IMR-90 (cell line): ENCODE data around the gene ASB3. TPM values are rescaled to one million over a fixed set of nuclear protein-coding genes. Genes with fewer than 3 reads are reported as not detected.

Experiments
- ATAC-seq: fragments of 200-7000 bp; cut with Tn5 transposase; 2 replicates; pipeline ENCODE4 v1.9.1; 2020; ENCODE audit warnings: low read depth, mild to moderate bottlenecking, moderate library complexity
- BruUV-seq: library from RNA; stranded (reverse); fragments of 400-500 nt; replicated peaks from 2 replicates; lab custom pipeline; 2021; lab: Mats Ljungman, UMichigan
- CTCF ChIA-PET: fragments of 300-600 bp; formaldehyde crosslinking; extraction: SDS; loops from one replicate; lab custom pipeline; 2021; ENCODE audit warnings: antibody characterized with exemption; lab: Yijun Ruan, JAX
- POLR2A ChIA-PET: fragments of 300-600 bp; sonication (Branson Sonifier 250); formaldehyde crosslinking; loops from one replicate; lab custom pipeline; 2022; ENCODE audit warnings: antibody characterized with exemption; ENCODE audit not compliant: unreplicated experiment; lab: Charles Lee
- DNase-seq: peaks from one replicate; pipeline ENCODE4 v3.0.0; 2013
- H2AFZ ChIP-seq: replicated peaks from 2 replicates; pipeline ENCODE3; 2013; ENCODE audit warnings: low read length, mild to moderate bottlenecking; ENCODE audit not compliant: poor library complexity
- H2AK5ac ChIP-seq: 2 replicates; pipeline ENCODE4 v1.6.1; 2013; ENCODE audit warnings: low read depth, low read length, inconsistent platforms
- H2AK9ac ChIP-seq: replicated peaks from 2 replicates; pipeline ENCODE3; 2013; ENCODE audit warnings: mild to moderate bottlenecking, low read depth, low read length, moderate library complexity; ENCODE audit not compliant: poor library complexity
- H2BK120ac ChIP-seq: 2 replicates; pipeline ENCODE4 v1.6.1; 2013; ENCODE audit warnings: low read depth, low read length, inconsistent platforms
- H2BK15ac ChIP-seq: 3 replicates; pipeline ENCODE4 v1.6.1; 2013; ENCODE audit warnings: low read depth, low read length, inconsistent platforms
- H2BK20ac ChIP-seq: 2 replicates; pipeline ENCODE4 v1.6.1; 2013; ENCODE audit warnings: low read depth, mild to moderate bottlenecking, inconsistent platforms, low read length, moderate library complexity
- H2BK5ac ChIP-seq: 2 replicates; pipeline ENCODE4 v1.6.1; 2013; ENCODE audit warnings: mild to moderate bottlenecking, low read depth, low read length, inconsistent platforms; ENCODE audit not compliant: poor library complexity, severe bottlenecking
- H3K14ac ChIP-seq: replicated peaks from 2 replicates; pipeline ENCODE4 v1.6.1; 2013; ENCODE audit warnings: low read depth, low read length, inconsistent platforms
- H3K18ac ChIP-seq: 2 replicates; pipeline ENCODE4 v1.6.1; 2013; ENCODE audit warnings: low read depth, low read length, control low read depth
- H3K23ac ChIP-seq: 2 replicates; pipeline ENCODE4 v1.6.1; 2013; ENCODE audit warnings: low read depth, low read length, inconsistent platforms
- H3K27ac ChIP-seq: 2 replicates; pipeline ENCODE4 v1.5.1; 2013; ENCODE audit warnings: mild to moderate bottlenecking, control low read depth, low read length; ENCODE audit not compliant: insufficient read depth
- H3K27me3 ChIP-seq: 2 replicates; pipeline ENCODE4 v1.6.1; 2013; ENCODE audit warnings: low read length; ENCODE audit not compliant: control insufficient read depth, insufficient read depth
- H3K36me3 ChIP-seq: 2 replicates; pipeline ENCODE4 v1.6.1; 2013; ENCODE audit warnings: low read length, mixed read lengths; ENCODE audit not compliant: control insufficient read depth, insufficient read depth
- H3K4ac ChIP-seq: 2 replicates; pipeline ENCODE4 v1.6.1; 2013; ENCODE audit warnings: low read depth, low read length, inconsistent platforms
- H3K4me1 ChIP-seq: 2 replicates; pipeline ENCODE4 v1.6.1; 2013; ENCODE audit warnings: low read length, mixed read lengths; ENCODE audit not compliant: control insufficient read depth, insufficient read depth
- H3K4me2 ChIP-seq: 2 replicates; pipeline ENCODE4 v1.6.1; 2013; ENCODE audit warnings: low read depth, mild to moderate bottlenecking, control low read depth, low read length, moderate library complexity
- H3K4me3 ChIP-seq: 2 replicates; pipeline ENCODE4 v1.5.1; 2013; ENCODE audit warnings: low read depth, mild to moderate bottlenecking, control low read depth, low read length, moderate library complexity; ENCODE audit not compliant: insufficient read depth
- H3K56ac ChIP-seq: 2 replicates; pipeline ENCODE4 v1.6.1; 2013; ENCODE audit warnings: low read length, inconsistent platforms; ENCODE audit not compliant: insufficient read depth; ENCODE audit errors: extremely low read depth
- H3K79me1 ChIP-seq, 2 experiments: 2 replicates each; pipeline ENCODE4 v1.6.1; 2013; ENCODE audit warnings: low read length in 2 of 2, inconsistent platforms in 1 of 2, low read depth in 1 of 2
- H3K9ac ChIP-seq: 2 replicates; pipeline ENCODE4 v1.6.1; 2013; ENCODE audit warnings: low read depth, low read length, control low read depth
- H3K9me1 ChIP-seq: 2 replicates; pipeline ENCODE4 v1.6.1; 2013; ENCODE audit warnings: low read length, inconsistent platforms; ENCODE audit not compliant: insufficient read depth
- H3K9me3 ChIP-seq: 2 replicates; pipeline ENCODE4 v1.6.1; 2013; ENCODE audit warnings: low read length; ENCODE audit not compliant: control insufficient read depth, insufficient read depth
- H4K20me1 ChIP-seq: 2 replicates; pipeline ENCODE4 v1.6.1; 2013; ENCODE audit warnings: low read length, inconsistent platforms; ENCODE audit not compliant: insufficient read depth
- H4K5ac ChIP-seq: 2 replicates; pipeline ENCODE4 v1.6.1; 2013; ENCODE audit warnings: mild to moderate bottlenecking, low read depth, low read length, control low read depth
- H4K8ac ChIP-seq, 2 experiments: 2 replicates each; pipeline ENCODE4 v1.6.1; 2013; ENCODE audit warnings: low read depth in 2 of 2, low read length in 2 of 2, control low read depth in 1 of 2, inconsistent platforms in 1 of 2
- H4K91ac ChIP-seq: 2 replicates; pipeline ENCODE4 v1.6.1; 2013; ENCODE audit warnings: low read depth, low read length, inconsistent platforms; ENCODE audit not compliant: insufficient read depth
- BHLHE40 ChIP-seq: fragments of 150-350 bp; IDR thresholded peaks from 2 replicates; pipeline ENCODE4 v1.6.1; 2016; ENCODE audit warnings: mild to moderate bottlenecking, low read depth, low read length
- CEBPB ChIP-seq: IDR thresholded peaks from 2 replicates; pipeline ENCODE4 v1.6.1; 2012; ENCODE audit warnings: low read depth, low read length, improper control_type of control experiment
- CHD1 ChIP-seq: IDR thresholded peaks from 2 replicates; pipeline ENCODE4 v1.6.1; 2012; ENCODE audit warnings: low read depth, low read length, improper control_type of control experiment
- ELK1 ChIP-seq: fragments of 150-350 bp; IDR thresholded peaks from 2 replicates; pipeline ENCODE4 v1.6.1; 2016; ENCODE audit warnings: low read depth, mild to moderate bottlenecking, low read length, moderate library complexity, borderline replicate concordance
- FOS ChIP-seq: fragments of 150-350 bp; IDR thresholded peaks from 2 replicates; pipeline ENCODE4 v1.6.1; 2016; ENCODE audit warnings: low read depth, low read length
- MAFK ChIP-seq: IDR thresholded peaks from 2 replicates; pipeline ENCODE4 v1.6.1; 2012; ENCODE audit warnings: low read depth, low read length, improper control_type of control experiment
- MAZ ChIP-seq: IDR thresholded peaks from 2 replicates; pipeline ENCODE4 v1.6.1; 2012; ENCODE audit warnings: low read depth, mild to moderate bottlenecking, low read length, improper control_type of control experiment, moderate library complexity, borderline replicate concordance
- MXI1 ChIP-seq: IDR thresholded peaks from 2 replicates; pipeline ENCODE4 v1.6.1; 2012; ENCODE audit warnings: low read depth, mild to moderate bottlenecking, low read length, moderate library complexity, borderline replicate concordance
- NFE2L2 ChIP-seq: fragments of 150-350 bp; IDR thresholded peaks from 2 replicates; pipeline ENCODE4 v1.6.1; 2016; ENCODE audit warnings: low read depth, mild to moderate bottlenecking, low read length
- POLR2A ChIP-seq: IDR thresholded peaks from 2 replicates; pipeline ENCODE4 v1.6.1; 2012; ENCODE audit warnings: mild to moderate bottlenecking, low read depth, low read length
- RAD21 ChIP-seq: IDR thresholded peaks from 2 replicates; pipeline ENCODE4 v1.6.1; 2012; ENCODE audit warnings: low read length, improper control_type of control experiment
- RCOR1 ChIP-seq: IDR thresholded peaks from 2 replicates; pipeline ENCODE4 v1.6.1; 2012; ENCODE audit warnings: mild to moderate bottlenecking, low read length, improper control_type of control experiment; ENCODE audit not compliant: insufficient replicate concordance
- RFX5 ChIP-seq: IDR thresholded peaks from 2 replicates; pipeline ENCODE4 v1.8.0; 2012; ENCODE audit warnings: low read depth, mild to moderate bottlenecking, low read length, moderate library complexity
- SMC3 ChIP-seq: fragments of 150-350 bp; IDR thresholded peaks from 2 replicates; pipeline ENCODE4 v1.6.1; 2016; ENCODE audit warnings: low read depth, mild to moderate bottlenecking, antibody characterized with exemption, low read length, moderate library complexity
- USF2 ChIP-seq: fragments of 150-350 bp; IDR thresholded peaks from 2 replicates; pipeline ENCODE4 v1.6.1; 2017; ENCODE audit warnings: mild to moderate bottlenecking, antibody characterized with exemption, low read length, low read depth
- dilution Hi-C: fragments of 300-500 bp; cut with HindIII; formaldehyde crosslinking; loops from one replicate; pipeline ENCODE4 v1.14.3; 2018; ENCODE audit warnings: low sequenced_read_pairs; ENCODE audit not compliant: unreplicated experiment
- in situ Hi-C: fragments of 300-500 bp; cut with MboI; formaldehyde crosslinking; loops from 3 replicates; pipeline ENCODE4 v1.14.3; 2019; ENCODE audit warnings: low sequenced_read_pairs, inconsistent platforms, mixed read lengths
- intact Hi-C: fragments of 100-400 bp; cut with micrococcal nuclease; formaldehyde crosslinking; loops from 2 replicates; pipeline ENCODE4 v1.10.0; 2022
- polyA plus RNA-seq, 3 experiments: library from polyadenylated mRNA; depleted of rRNA; stranded (reverse); fragments of >200 nt; gene quantifications; 2 replicates each; pipeline ENCODE4 v1.2.3, GENCODE V29; 2012; ENCODE audit warnings: low replicate concordance in 1 of 3
- total RNA-seq: library from RNA; depleted of rRNA; stranded (reverse); fragments of >200 nt; gene quantifications from 2 replicates; pipeline ENCODE4 v1.2.3, GENCODE V29; 2012
- TF ChIP-seq, protein P1 (sequence below): conservative IDR thresholded peaks from 2 replicates; pipeline ENCODE4 v1.5.1; 2012; ENCODE audit warnings: mild to moderate bottlenecking, low read depth, low read length, improper control_type of control experiment

The ASB3 gene
- total and polyA plus RNA-seq, 2 of the 4 experiments (the other 2 are of a cell fraction), result 19.2 to 36.2 TPM

DNA sequence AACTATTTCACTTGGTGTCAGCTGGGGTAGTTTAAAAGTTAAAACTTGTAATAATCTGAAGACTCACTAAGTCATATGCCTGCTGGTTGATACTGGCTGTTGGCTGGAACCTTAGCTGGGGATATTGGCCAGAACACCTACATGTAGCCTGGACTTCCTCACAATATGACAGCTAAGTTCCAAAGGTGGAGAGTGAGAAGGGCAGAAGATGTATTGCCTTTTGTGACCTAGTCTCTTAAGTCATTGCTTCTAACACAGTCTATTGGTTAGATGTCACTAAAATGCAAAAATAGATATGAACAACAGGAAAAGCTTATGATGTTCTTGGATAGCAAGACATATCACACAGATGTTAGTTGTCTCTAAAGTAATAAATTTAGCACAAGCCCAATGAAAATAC, 132.4 kb downstream of the ASB3 start:
- no peaks in the 10 kb centered on the region for H3K4me1 ChIP-seq
- H3K18ac ChIP-seq, result no peak overlapping the region
- H2BK5ac ChIP-seq, result no peak overlapping the region
- no peaks in the 10 kb centered on the region for H3K36me3 ChIP-seq
- no peaks in the 10 kb centered on the region for H4K20me1 ChIP-seq
- H3K27me3 ChIP-seq, result no peaks in the 10 kb centered on the region
- H4K8ac ChIP-seq, result no peak overlapping the region
- no peaks in the 10 kb centered on the region for H3K9me3 ChIP-seq
- TF ChIP-seq ELK1, result no peak
- no peak for TF ChIP-seq RAD21
- TF ChIP-seq RCOR1, result no peak
- no peak for TF ChIP-seq BHLHE40
- no peak for TF ChIP-seq MAZ
- TF ChIP-seq FOS, result no peak
- TF ChIP-seq MXI1, result no peak
- TF ChIP-seq POLR2A, result no peak
- no peak for TF ChIP-seq RFX5
- TF ChIP-seq MAFK, result no peak
- no peak for TF ChIP-seq USF2
- TF ChIP-seq, protein P1, sequence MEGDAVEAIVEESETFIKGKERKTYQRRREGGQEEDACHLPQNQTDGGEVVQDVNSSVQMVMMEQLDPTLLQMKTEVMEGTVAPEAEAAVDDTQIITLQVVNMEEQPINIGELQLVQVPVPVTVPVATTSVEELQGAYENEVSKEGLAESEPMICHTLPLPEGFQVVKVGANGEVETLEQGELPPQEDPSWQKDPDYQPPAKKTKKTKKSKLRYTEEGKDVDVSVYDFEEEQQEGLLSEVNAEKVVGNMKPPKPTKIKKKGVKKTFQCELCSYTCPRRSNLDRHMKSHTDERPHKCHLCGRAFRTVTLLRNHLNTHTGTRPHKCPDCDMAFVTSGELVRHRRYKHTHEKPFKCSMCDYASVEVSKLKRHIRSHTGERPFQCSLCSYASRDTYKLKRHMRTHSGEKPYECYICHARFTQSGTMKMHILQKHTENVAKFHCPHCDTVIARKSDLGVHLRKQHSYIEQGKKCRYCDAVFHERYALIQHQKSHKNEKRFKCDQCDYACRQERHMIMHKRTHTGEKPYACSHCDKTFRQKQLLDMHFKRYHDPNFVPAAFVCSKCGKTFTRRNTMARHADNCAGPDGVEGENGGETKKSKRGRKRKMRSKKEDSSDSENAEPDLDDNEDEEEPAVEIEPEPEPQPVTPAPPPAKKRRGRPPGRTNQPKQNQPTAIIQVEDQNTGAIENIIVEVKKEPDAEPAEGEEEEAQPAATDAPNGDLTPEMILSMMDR, result no peak
- no peak for TF ChIP-seq CEBPB
- no peak for TF ChIP-seq SMC3
- TF ChIP-seq CHD1, result no peak
- TF ChIP-seq NFE2L2, result no peak
- no peak overlapping the region for H2AK9ac ChIP-seq
- no peak for ATAC-seq
- H4K91ac ChIP-seq, result no peak overlapping the region
- no TSS peak for BruUV-seq
- H4K5ac ChIP-seq, result no peak overlapping the region
- no peak overlapping the region for H3K23ac ChIP-seq
- H3K27ac ChIP-seq, result no peak overlapping the region
- H3K4ac ChIP-seq, result no peak overlapping the region
- intact Hi-C loops, result no loop called here
- dilution Hi-C loops, result no loop called here
- in situ Hi-C loops, result no loop called here
- no peak overlapping the region for H2BK20ac ChIP-seq
- no peak overlapping the region for H2AK5ac ChIP-seq
- H3K9ac ChIP-seq, result no peak overlapping the region
- H2BK15ac ChIP-seq, result no peak overlapping the region
- no peak overlapping the region for H2BK120ac ChIP-seq
- H3K4me2 ChIP-seq, result no peak overlapping the region
- H3K56ac ChIP-seq, result no peak overlapping the region
- H3K9me1 ChIP-seq, result no peaks in the 10 kb centered on the region
- no peak for DNase-seq
- H2AFZ ChIP-seq, result no peak overlapping the region
- no peak overlapping the region for H3K4me3 ChIP-seq
- no peak overlapping the region for H3K14ac ChIP-seq
- no peaks in the 10 kb centered on the region for H3K79me1 ChIP-seq
- ChIA-PET CTCF (no interaction called here), POLR2A (no interaction called here)
